GM19395 (cell line): ENCODE measurements around the gene DPP10.

ENCODE experiments used
- ATAC-seq: cut with Tn5 transposase; IDR thresholded peaks from one replicate; pipeline ENCODE4 v1.9.1; 2021; ENCODE audit warnings: mild to moderate bottlenecking, moderate library complexity; ENCODE audit not compliant: unreplicated experiment

Gene DPP10

GRCh38 chr2:115115135-115115534, 672.7 kb downstream of the DPP10 start:
- ATAC-seq: no peak

GRCh38 chr2:115118306-115118705, 675.9 kb downstream of the DPP10 start:
- no peak for ATAC-seq

GRCh38 chr2:115119086-115119485, 676.6 kb downstream of the DPP10 start:
- ATAC-seq: no peak

- ATAC-seq: no peak
Observed at GRCh38 chr2:115122701-115123100, 680.3 kb downstream of the DPP10 start.

- ATAC-seq: no peak
Observed at GRCh38 chr2:115124817-115125216, 682.4 kb downstream of the DPP10 start.

GRCh38 chr2:115129536-115129935, 687.1 kb downstream of the DPP10 start:
- ATAC-seq: no peak

- no peak for ATAC-seq
Observed at GRCh38 chr2:115160531-115161080, 718.2 kb downstream of the DPP10 start.

GRCh38 chr2:115161081-115161770, 718.8 kb downstream of the DPP10 start:
- no peak for ATAC-seq

GRCh38 chr2:115161771-115162493, 719.5 kb downstream of the DPP10 start:
- ATAC-seq: no peak

GRCh38 chr2:115162494-115163293, 720.3 kb downstream of the DPP10 start:
- ATAC-seq: no peak

GRCh38 chr2:115163572-115163971, 721.1 kb downstream of the DPP10 start:
- no peak for ATAC-seq

GRCh38 chr2:115165529-115166109, 723.2 kb downstream of the DPP10 start:
- no peak for ATAC-seq

GRCh38 chr2:115168457-115168856, 726.0 kb downstream of the DPP10 start:
- no peak for ATAC-seq

- ATAC-seq: no peak
Observed at GRCh38 chr2:115169814-115170213, 727.4 kb downstream of the DPP10 start.

- ATAC-seq: no peak
Observed at GRCh38 chr2:115171751-115172150, 729.3 kb downstream of the DPP10 start.

GRCh38 chr2:115174651-115175050, 732.2 kb downstream of the DPP10 start:
- no peak for ATAC-seq

- ATAC-seq: no peak
Observed at GRCh38 chr2:115183144-115183543, 740.7 kb downstream of the DPP10 start.

- no peak for ATAC-seq
Observed at GRCh38 chr2:115190459-115190858, 748.0 kb downstream of the DPP10 start.

- no peak for ATAC-seq
Observed at GRCh38 chr2:115194623-115195022, 752.2 kb downstream of the DPP10 start.

- no peak for ATAC-seq
Observed at GRCh38 chr2:115196587-115196986, 754.1 kb downstream of the DPP10 start.

- ATAC-seq: no peak
Observed at GRCh38 chr2:115199966-115200365, 757.5 kb downstream of the DPP10 start.
